Breast epithelium (tissue), 4 donors: Measurements from ENCODE around the gene TOX3. TPM values are rescaled to one million over a fixed set of nuclear protein-coding genes. Genes with fewer than 3 reads are reported as not detected.

ENCODE experiments used
- DNase-seq, 2 donors: peaks; one replicate each; pipeline ENCODE4 v3.0.0-alpha.2; 2019; ENCODE audit warnings: low spot score in 2 of 2
- H3K27ac ChIP-seq, 2 donors: fragments of 200-600 bp; sonication (generic) in 1 of 2; one replicate each; pipeline ENCODE4 v1.5.1; 2016 to 2019; ENCODE audit warnings: mild to moderate bottlenecking in 1 of 2
- H3K27me3 ChIP-seq, 2 donors: fragments of 200-600 bp; sonication (generic) in 1 of 2; one replicate each; pipeline versions ENCODE4 v1.5.1 to v1.6.0; 2017 to 2019; ENCODE audit warnings: control low read depth in 1 of 2, mild to moderate bottlenecking in 1 of 2
- H3K36me3 ChIP-seq: fragments of 200-600 bp; one replicate; pipeline ENCODE4 v1.5.1; 2019
- H3K4me1 ChIP-seq, 2 donors: fragments of 200-600 bp; sonication (generic); one replicate each; pipeline ENCODE4 v1.5.1; 2016 to 2019; ENCODE audit warnings: control low read depth in 1 of 2
- H3K4me3 ChIP-seq, 3 donors: fragments of 200-600 bp; sonication (generic); 1 replicate in 2 of 3; 2 replicates in 1 of 3; pipeline ENCODE4 v1.5.1; 2016 to 2019; ENCODE audit warnings: mild to moderate bottlenecking in 3 of 3, moderate library complexity in 2 of 3
- H3K9me3 ChIP-seq, 2 donors: fragments of 200-600 bp; sonication (generic) in 1 of 2; one replicate each; pipeline ENCODE4 v1.5.1; 2016 to 2019; ENCODE audit warnings: control low read depth in 1 of 2
- CTCF ChIP-seq, 3 donors: fragments of 450-650 bp; IDR thresholded peaks; one replicate each; pipeline ENCODE4 v1.5.1; 2016 to 2017; ENCODE audit warnings: antibody characterized with exemption in 3 of 3, mild to moderate bottlenecking in 3 of 3, moderate library complexity in 3 of 3
- POLR2A ChIP-seq: fragments of 450-650 bp; IDR thresholded peaks from one replicate; pipeline ENCODE4 v1.6.1; 2016; ENCODE audit warnings: antibody characterized with exemption, mild to moderate bottlenecking, moderate library complexity
- POLR2AphosphoS5 ChIP-seq, 3 donors: sonication (generic); formaldehyde crosslinking; IDR thresholded peaks; one replicate each; pipeline ENCODE4 v1.6.1; 2017; ENCODE audit warnings: antibody characterized with exemption in 3 of 3
- intact Hi-C: fragments of 100-400 bp; cut with DNase I; formaldehyde crosslinking; loops from one replicate; pipeline ENCODE4 v1.15.1; 2023; ENCODE audit warnings: low total_unique reads
- total RNA-seq, 3 donors: library from RNA; depleted of rRNA; stranded (reverse); fragments of >200 nt; gene quantifications; one replicate each; pipeline ENCODE4 v1.1.0, GENCODE V29; 2016

The TOX3 gene
- total RNA-seq, 3 donors from 2014 or later = 6.9 to 9.2 TPM; not detected in 1

- no peaks in the 10 kb centered on the region for H3K9me3 ChIP-seq
- no peaks in the 10 kb centered on the region for H3K27me3 ChIP-seq
- H3K27ac ChIP-seq = no peak overlapping the region
- intact Hi-C loops = no loop called here
- no peaks in the 10 kb centered on the region for H3K4me1 ChIP-seq
- no peak overlapping the region for H3K4me3 ChIP-seq
- TF ChIP-seq POLR2AphosphoS5 (IDR thresholded peaks at IDR 0.05) (no peak), POLR2A (no peak), CTCF (IDR thresholded peaks at IDR 0.05) (no peak)
- H3K36me3 ChIP-seq = no peaks in the 10 kb centered on the region
- DNase-seq = no peak
Observed at GRCh38 chr16:52578007-52578828, 31.3 kb upstream of the TOX3 start.

- H3K27me3 ChIP-seq = no peaks in the 10 kb centered on the region
- TF ChIP-seq POLR2AphosphoS5 (IDR thresholded peaks at IDR 0.05) = no peak
- no peak for TF ChIP-seq POLR2A
- no peak for TF ChIP-seq CTCF (IDR thresholded peaks at IDR 0.05)
- no peaks in the 10 kb centered on the region for H3K36me3 ChIP-seq
- H3K4me3 ChIP-seq = no peak overlapping the region
- no peak overlapping the region for H3K27ac ChIP-seq
- intact Hi-C loops = no loop called here
- H3K9me3 ChIP-seq = no peaks in the 10 kb centered on the region
- no peaks in the 10 kb centered on the region for H3K4me1 ChIP-seq
- DNase-seq = no peak
Observed at GRCh38 chr16:52577130-52577706, 30.3 kb upstream of the TOX3 start.

- no peak for TF ChIP-seq POLR2AphosphoS5 (IDR thresholded peaks at IDR 0.05)
- TF ChIP-seq CTCF (IDR thresholded peaks at IDR 0.05) = peak in 1 of 3 donors; percentile 14
- intact Hi-C loops = no loop called here
- H3K4me3 ChIP-seq = no peak overlapping the region
- no peaks in the 10 kb centered on the region for H3K4me1 ChIP-seq
- peak overlapping the region; percentile 4 to 38 for H3K27ac ChIP-seq
- no peaks in the 10 kb centered on the region for H3K36me3 ChIP-seq
- DNase-seq = no peak
- H3K27me3 ChIP-seq = no peaks in the 10 kb centered on the region
- H3K9me3 ChIP-seq = no peaks in the 10 kb centered on the region
Observed at GRCh38 chr16:52573365-52574299, 26.7 kb upstream of the TOX3 start.

- DNase-seq = no peak
- TF ChIP-seq POLR2A = no peak
- no peak for TF ChIP-seq CTCF (IDR thresholded peaks at IDR 0.05)
- no peak for TF ChIP-seq POLR2AphosphoS5 (IDR thresholded peaks at IDR 0.05)
- Histone ChIP-seq H3K27ac (peak overlapping the region in 1 of 2 donors; percentile 41), H3K4me1 (no peaks in the 10 kb centered on the region), H3K36me3 (no peaks in the 10 kb centered on the region), H3K27me3 (no peaks in the 10 kb centered on the region), H3K9me3 (no peaks in the 10 kb centered on the region), H3K4me3 (no peak overlapping the region)
- intact Hi-C loops = no loop called here
Observed at GRCh38 chr16:52572656-52573055, 25.7 kb upstream of the TOX3 start.
